Adrenal gland (tissue), 12 donors: ENCODE data around the gene OLFM1. TPM values are rescaled to one million over a fixed set of nuclear protein-coding genes. Genes with fewer than 3 reads are reported as not detected.

ENCODE experiments used
- DNase-seq, 7 donors: peaks; one replicate each; pipeline ENCODE4 v3.0.0-alpha.2; 2019 to 2020
- H3K27ac ChIP-seq, 5 donors: fragments of 200-600 bp; sonication (generic) in 4 of 5; 1 replicate in 3 of 5; 2 replicates in 2 of 5; pipeline versions ENCODE4 v1.5.1 to v1.8.0; 2016 to 2020; ENCODE audit warnings: mild to moderate bottlenecking in 1 of 5
- H3K27me3 ChIP-seq: fragments of 200-600 bp; 2 replicates; pipeline ENCODE4 v1.8.0; 2021
- H3K36me3 ChIP-seq, 2 donors: fragments of 200-600 bp; replicated peaks in 1 of 2; 1 replicate in 1 of 2; 2 replicates in 1 of 2; pipeline versions ENCODE4 v1.5.1 to v1.8.0; 2018 to 2022
- H3K4me1 ChIP-seq, 2 donors: fragments of 200-600 bp; replicated peaks in 1 of 2; 1 replicate in 1 of 2; 2 replicates in 1 of 2; pipeline versions ENCODE4 v1.5.1 to v1.8.0; 2018 to 2021
- H3K4me3 ChIP-seq, 4 donors: fragments of 200-600 bp; sonication (generic) in 3 of 4; one replicate each; pipeline ENCODE4 v1.5.1; 2016 to 2018
- H3K9me3 ChIP-seq, 3 donors: fragments of 200-600 bp; sonication (generic) in 1 of 3; replicated peaks in 1 of 3; 1 replicate in 2 of 3; 2 replicates in 1 of 3; pipeline versions ENCODE4 v1.5.1 to v1.8.0; 2016 to 2021
- CTCF ChIP-seq, 6 experiments: fragments of 450-650 bp in 4 of 6; fragments of 200-600 bp in 2 of 6; sonication (generic) in 1 of 6; IDR thresholded peaks; 1 replicate in 5 of 6; 2 replicates in 1 of 6; pipeline versions ENCODE4 v1.5.1 to v1.8.0; 2016 to 2021; ENCODE audit warnings: antibody characterized with exemption in 6 of 6, mild to moderate bottlenecking in 2 of 6, moderate library complexity in 1 of 6
- POLR2A ChIP-seq, 2 donors: fragments of 450-650 bp; IDR thresholded peaks; one replicate each; pipeline ENCODE4 v1.6.1; 2017; ENCODE audit warnings: antibody characterized with exemption in 2 of 2, mild to moderate bottlenecking in 2 of 2, moderate library complexity in 1 of 2
- WGBS, 4 donors: extraction: QIAGEN DNeasy Blood & Tissue Kit in 2 of 4; methylation state at CpG; one replicate each; pipeline versions ENCODE4 v1.1.5 to v1.1.7; 2013 to 2017; 5-methylcytosine and 5-hydroxymethylcytosine counted together
- intact Hi-C, 2 donors: fragments of 100-400 bp; cut with DNase I; formaldehyde crosslinking; loops; one replicate each; pipeline versions ENCODE4 v1.14.1 to v1.15.0; 2022 to 2023
- polyA plus RNA-seq, 3 donors: library from polyadenylated mRNA; stranded (reverse); fragments of 200-250 nt in 2 of 3; fragments of 350-450 nt in 1 of 3; fragmentation: Illumina TruSeq in 1 of 3; extraction: RNeasy Lipid Tissue Mini Kit (QIAGEN cat#74804) in 1 of 3; gene quantifications; one replicate each; pipeline ENCODE4 v1.2.3, GENCODE V29; 2013 to 2014
- total RNA-seq, 9 donors: library from RNA; depleted of rRNA in 4 of 9; stranded (reverse); fragments of >200 nt in 4 of 9; fragments of 120-200 nt in 1 of 9; fragmentation: NEBNext Ultra II Directional in 1 of 9; extraction: Animal tissue kit (Norgen Biotek cat#: 25700) in 1 of 9; gene quantifications; one replicate each; pipeline versions ENCODE4 v1.1.0 to v1.2.4, GENCODE V29; 2013 to 2023
- donor health status: healthy with polysubstance abuse.
- donor health status: Bipolar disorder and iron deficiency.
- donor health status: DM: yes; HTN: yes; CAD: no.
- donor health status: DM: no; HTN: no; CAD: no.
- donor health status: DM: no; HTN: no; CAD: no.
- donor health status: DM: yes; HTN: yes; CAD: no.

Gene OLFM1
- total and polyA plus RNA-seq, 12 donors, result 2.5 to 48.0 (median 28.0) TPM

- intact Hi-C loops, result no loop called here
- no peaks in the 10 kb centered on the region for H3K27me3 ChIP-seq
- TF ChIP-seq CTCF (IDR thresholded peaks at IDR 0.05), result no peak
- TF ChIP-seq POLR2A (IDR thresholded peaks at IDR 0.05), result no peak
- H3K9me3 ChIP-seq, result no peaks in the 10 kb centered on the region
- DNase-seq, result no peak
- H3K27ac ChIP-seq, result no peak overlapping the region
- H3K36me3 ChIP-seq, result no peaks in the 10 kb centered on the region
- H3K4me3 ChIP-seq, result no peak overlapping the region
- H3K4me1 ChIP-seq, result no peaks in the 10 kb centered on the region
- WGBS, 4 donors, result 80 to 86% (median 82%) methylated on average over 11 to 29 of the region's 29 CpGs
Measured at GRCh38 chr9:135106551-135107270, 19.2 kb downstream of the OLFM1 start.

- WGBS, 4 donors, result 69 to 74% (median 72%) methylated on average over 8 to 10 of the region's 10 CpGs
- no peaks in the 10 kb centered on the region for H3K4me1 ChIP-seq
- H3K27me3 ChIP-seq, result no peaks in the 10 kb centered on the region
- no peak for TF ChIP-seq POLR2A (IDR thresholded peaks at IDR 0.05)
- TF ChIP-seq CTCF (IDR thresholded peaks at IDR 0.05), result no peak
- no peak overlapping the region for H3K27ac ChIP-seq
- intact Hi-C loops, result no loop called here
- no peaks in the 10 kb centered on the region for H3K9me3 ChIP-seq
- H3K4me3 ChIP-seq, result no peak overlapping the region
- H3K36me3 ChIP-seq, result no peaks in the 10 kb centered on the region
- DNase-seq, result no peak
Measured at GRCh38 chr9:135107581-135108235, 20.2 kb downstream of the OLFM1 start.

GRCh38 chr9:135108831-135109510 lies 21.5 kb downstream of the OLFM1 start:
- DNase-seq, result no peak
- 80 to 89% (median 82%) methylated on average over 14 to 15 of the region's 15 CpGs for WGBS, 4 donors
- no peaks in the 10 kb centered on the region for H3K36me3 ChIP-seq
- H3K4me3 ChIP-seq, result no peak overlapping the region
- no peak for TF ChIP-seq POLR2A (IDR thresholded peaks at IDR 0.05)
- no peak for TF ChIP-seq CTCF (IDR thresholded peaks at IDR 0.05)
- intact Hi-C loops, result no loop called here
- no peak overlapping the region for H3K27ac ChIP-seq
- H3K9me3 ChIP-seq, result no peaks in the 10 kb centered on the region
- H3K27me3 ChIP-seq, result no peaks in the 10 kb centered on the region
- H3K4me1 ChIP-seq, result no peaks in the 10 kb centered on the region

- Histone ChIP-seq H3K36me3 (no peaks in the 10 kb centered on the region), H3K4me3 (no peak overlapping the region), H3K9me3 (no peaks in the 10 kb centered on the region), H3K4me1 (no peaks in the 10 kb centered on the region), H3K27ac (no peak overlapping the region), H3K27me3 (no peaks in the 10 kb centered on the region)
- TF ChIP-seq CTCF (IDR thresholded peaks at IDR 0.05), result no peak
- no peak for TF ChIP-seq POLR2A (IDR thresholded peaks at IDR 0.05)
- intact Hi-C loops, result no loop called here
- no peak for DNase-seq
- WGBS, 4 donors, result 76 to 90% (median 83%) methylated on average over 8 of the region's 8 CpGs
Measured at GRCh38 chr9:135109650-135110049, 22.2 kb downstream of the OLFM1 start.
